ENCODE measurements around the gene RAB40B.

DNA sequence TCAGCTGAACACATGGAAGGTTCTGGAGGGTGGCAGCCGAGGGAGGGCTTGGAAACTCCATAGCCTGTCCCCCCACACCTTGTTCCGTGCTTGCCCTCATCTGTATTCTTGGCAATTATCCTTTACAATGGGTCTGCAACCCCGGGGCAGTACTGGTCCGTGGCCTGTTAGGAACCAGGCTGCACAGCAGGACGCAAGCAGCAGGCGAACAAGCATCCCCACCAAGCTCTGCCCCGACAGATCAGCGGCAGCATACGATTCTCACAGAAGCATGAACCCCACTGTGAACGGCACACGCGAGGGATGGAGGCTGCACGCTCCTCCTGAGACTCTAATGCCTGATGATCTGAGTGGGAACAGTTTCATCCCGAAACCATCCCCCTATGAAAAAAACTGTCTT, 56.5 kb downstream of the RAB40B start:
- TF ChIP-seq POLR2A (IDR thresholded peaks at IDR 0.05; ENCODE audit: low read length) (no peak), GATA1 (IDR thresholded peaks at IDR 0.05; ENCODE audit: low read depth, low read length) (no peak)

All from erythroblast (primary cell).